HCT116 (cell line): ENCODE data around the gene STX16.

Experiments
- EGR1 ChIP-seq: IDR thresholded peaks from 2 replicates; pipeline ENCODE4 v1.6.1; 2012; ENCODE audit warnings: low read depth
- EZH2 ChIP-seq: fragments of 200-600 bp; sonication (generic); IDR thresholded peaks from 2 replicates; pipeline ENCODE4 v1.6.1; 2017; ENCODE audit warnings: antibody characterized with exemption, mixed run types
- EZH2phosphoT487 ChIP-seq: fragments of 200-600 bp; IDR thresholded peaks from 2 replicates; pipeline ENCODE4 v1.6.1; 2018; ENCODE audit warnings: antibody characterized with exemption, borderline replicate concordance
- JUND ChIP-seq: IDR thresholded peaks from 2 replicates; pipeline ENCODE4 v1.6.1; 2012
- MAX ChIP-seq: IDR thresholded peaks from 2 replicates; pipeline ENCODE4 v1.6.1; 2012
- POLR2A ChIP-seq: IDR thresholded peaks from 2 replicates; pipeline ENCODE4 v1.7.0; 2011; ENCODE audit warnings: borderline replicate concordance; ENCODE audit not compliant: insufficient read depth, insufficient read length; ENCODE audit errors: extremely low read depth
- POLR2AphosphoS5 ChIP-seq: IDR thresholded peaks from 2 replicates; pipeline ENCODE4 v1.6.1; 2011; ENCODE audit warnings: mild to moderate bottlenecking, low read depth, low read length, moderate library complexity
- REST ChIP-seq: IDR thresholded peaks from 2 replicates; pipeline ENCODE4 v1.6.1; 2012; ENCODE audit warnings: low read depth
- TCF7L2 ChIP-seq: IDR thresholded peaks from 2 replicates; pipeline ENCODE4 v1.7.0; 2011; ENCODE audit warnings: borderline replicate concordance, inconsistent platforms; ENCODE audit not compliant: insufficient read depth, insufficient read length; ENCODE audit errors: extremely low read depth
- ZNF274 ChIP-seq: fragments of 200-500 bp; sonication (Bioruptor generic); IDR thresholded peaks from 2 replicates; pipeline ENCODE4 v1.6.1; 2014; ENCODE audit warnings: mild to moderate bottlenecking, low read depth, low read length, inconsistent platforms
- TF ChIP-seq, protein P1 (sequence below), 3 experiments: fragments of 200-600 bp in 1 of 3; sonication (generic) in 1 of 3; IDR thresholded peaks in 2 of 3; conservative IDR thresholded peaks in 1 of 3; 2 replicates each; pipeline ENCODE4 v1.5.1; 2012 to 2017; ENCODE audit warnings: low read depth in 2 of 3, low read length in 2 of 3, antibody characterized with exemption in 1 of 3, borderline replicate concordance in 1 of 3, control low read depth in 1 of 3, mild to moderate bottlenecking in 1 of 3, mixed read lengths in 1 of 3, mixed run types in 1 of 3, moderate library complexity in 1 of 3; ENCODE audit not compliant: insufficient read depth in 1 of 3
- TF ChIP-seq, protein P2 (sequence below): IDR thresholded peaks from 2 replicates; pipeline ENCODE4 v1.6.1; 2011; ENCODE audit warnings: mild to moderate bottlenecking, low read length, moderate library complexity; ENCODE audit not compliant: insufficient replicate concordance; ENCODE audit errors: extremely low read depth
- TF ChIP-seq, protein P3 (sequence below): IDR thresholded peaks from 2 replicates; pipeline ENCODE4 v1.6.1; 2012

GRCh38 chr20:58634059-58634458, 17.0 kb upstream of the STX16 start:
- TF ChIP-seq POLR2A, result no peak
- TF ChIP-seq, protein P1, sequence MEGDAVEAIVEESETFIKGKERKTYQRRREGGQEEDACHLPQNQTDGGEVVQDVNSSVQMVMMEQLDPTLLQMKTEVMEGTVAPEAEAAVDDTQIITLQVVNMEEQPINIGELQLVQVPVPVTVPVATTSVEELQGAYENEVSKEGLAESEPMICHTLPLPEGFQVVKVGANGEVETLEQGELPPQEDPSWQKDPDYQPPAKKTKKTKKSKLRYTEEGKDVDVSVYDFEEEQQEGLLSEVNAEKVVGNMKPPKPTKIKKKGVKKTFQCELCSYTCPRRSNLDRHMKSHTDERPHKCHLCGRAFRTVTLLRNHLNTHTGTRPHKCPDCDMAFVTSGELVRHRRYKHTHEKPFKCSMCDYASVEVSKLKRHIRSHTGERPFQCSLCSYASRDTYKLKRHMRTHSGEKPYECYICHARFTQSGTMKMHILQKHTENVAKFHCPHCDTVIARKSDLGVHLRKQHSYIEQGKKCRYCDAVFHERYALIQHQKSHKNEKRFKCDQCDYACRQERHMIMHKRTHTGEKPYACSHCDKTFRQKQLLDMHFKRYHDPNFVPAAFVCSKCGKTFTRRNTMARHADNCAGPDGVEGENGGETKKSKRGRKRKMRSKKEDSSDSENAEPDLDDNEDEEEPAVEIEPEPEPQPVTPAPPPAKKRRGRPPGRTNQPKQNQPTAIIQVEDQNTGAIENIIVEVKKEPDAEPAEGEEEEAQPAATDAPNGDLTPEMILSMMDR (IDR thresholded peaks at IDR 0.05 in 2 of 3, conservative IDR thresholded peaks at IDR 0.05 in 1 of 3; ENCODE audit: borderline replicate concordance in 1 of 3, insufficient read depth in 1 of 3, low read depth in 2 of 3, low read length in 2 of 3), result no peak
- no peak for TF ChIP-seq POLR2AphosphoS5
- no peak for TF ChIP-seq EZH2
- TF ChIP-seq, protein P2, sequence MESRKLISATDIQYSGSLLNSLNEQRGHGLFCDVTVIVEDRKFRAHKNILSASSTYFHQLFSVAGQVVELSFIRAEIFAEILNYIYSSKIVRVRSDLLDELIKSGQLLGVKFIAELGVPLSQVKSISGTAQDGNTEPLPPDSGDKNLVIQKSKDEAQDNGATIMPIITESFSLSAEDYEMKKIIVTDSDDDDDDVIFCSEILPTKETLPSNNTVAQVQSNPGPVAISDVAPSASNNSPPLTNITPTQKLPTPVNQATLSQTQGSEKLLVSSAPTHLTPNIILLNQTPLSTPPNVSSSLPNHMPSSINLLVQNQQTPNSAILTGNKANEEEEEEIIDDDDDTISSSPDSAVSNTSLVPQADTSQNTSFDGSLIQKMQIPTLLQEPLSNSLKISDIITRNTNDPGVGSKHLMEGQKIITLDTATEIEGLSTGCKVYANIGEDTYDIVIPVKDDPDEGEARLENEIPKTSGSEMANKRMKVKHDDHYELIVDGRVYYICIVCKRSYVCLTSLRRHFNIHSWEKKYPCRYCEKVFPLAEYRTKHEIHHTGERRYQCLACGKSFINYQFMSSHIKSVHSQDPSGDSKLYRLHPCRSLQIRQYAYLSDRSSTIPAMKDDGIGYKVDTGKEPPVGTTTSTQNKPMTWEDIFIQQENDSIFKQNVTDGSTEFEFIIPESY, result no peak
- TF ChIP-seq EGR1, result no peak
- no peak for TF ChIP-seq JUND
- no peak for TF ChIP-seq TCF7L2
- no peak for TF ChIP-seq EZH2phosphoT487
- TF ChIP-seq ZNF274, result no peak
- no peak for TF ChIP-seq MAX
- TF ChIP-seq, protein P3, sequence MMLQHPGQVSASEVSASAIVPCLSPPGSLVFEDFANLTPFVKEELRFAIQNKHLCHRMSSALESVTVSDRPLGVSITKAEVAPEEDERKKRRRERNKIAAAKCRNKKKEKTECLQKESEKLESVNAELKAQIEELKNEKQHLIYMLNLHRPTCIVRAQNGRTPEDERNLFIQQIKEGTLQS, result no peak
- no peak for TF ChIP-seq REST
